Islet precursor cell (in vitro differentiated cells): ENCODE results near the gene ABHD17A.

ENCODE experiments used
- DNase-seq: peaks from one replicate; pipeline ENCODE4 v3.0.0-alpha.2; 2018

The ABHD17A gene

GRCh38 chr19:1862424-1863327 lies 22.6 kb downstream of the ABHD17A start:
- DNase-seq: no peak

- DNase-seq: no peak
Measured at GRCh38 chr19:1862068-1862423, 23.2 kb downstream of the ABHD17A start.

GRCh38 chr19:1861599-1862031 lies 23.7 kb downstream of the ABHD17A start:
- DNase-seq: no peak

- DNase-seq: no peak
Measured at GRCh38 chr19:1860821-1861598, 24.3 kb downstream of the ABHD17A start.

- DNase-seq: peak; percentile 78
Measured at GRCh38 chr19:1860042-1860775, 25.1 kb downstream of the ABHD17A start.

GRCh38 chr19:1859331-1859781 lies 25.9 kb downstream of the ABHD17A start:
- no peak for DNase-seq

- DNase-seq: no peak
Measured at GRCh38 chr19:1858412-1859081, 26.7 kb downstream of the ABHD17A start.

GRCh38 chr19:1857648-1858326 lies 27.5 kb downstream of the ABHD17A start:
- DNase-seq: no peak

GRCh38 chr19:1856698-1857603 lies 28.3 kb downstream of the ABHD17A start:
- peak; percentile 93 for DNase-seq

- no peak for DNase-seq
Measured at GRCh38 chr19:1856345-1856697, 29.0 kb downstream of the ABHD17A start.

GRCh38 chr19:1855828-1856255 lies 29.5 kb downstream of the ABHD17A start:
- no peak for DNase-seq

GRCh38 chr19:1855040-1855827 lies 30.1 kb downstream of the ABHD17A start:
- peak; percentile 97 for DNase-seq

GRCh38 chr19:1854542-1855039 lies 30.7 kb downstream of the ABHD17A start:
- peak; percentile 72 for DNase-seq

GRCh38 chr19:1854039-1854541 lies 31.2 kb downstream of the ABHD17A start:
- DNase-seq: no peak

GRCh38 chr19:1853295-1854038 lies 31.8 kb downstream of the ABHD17A start:
- DNase-seq: peak; percentile 94

- no peak for DNase-seq
Measured at GRCh38 chr19:1852581-1853128, 32.6 kb downstream of the ABHD17A start.

- no peak for DNase-seq
Measured at GRCh38 chr19:1851654-1852580, 33.4 kb downstream of the ABHD17A start.
